ENCODE measurements around the gene FGD3. TPM values are rescaled to one million over a fixed set of nuclear protein-coding genes. Genes with fewer than 3 reads are reported as not detected.

FGD3 gene
- total and polyA plus RNA-seq, 2 of the 8 experiments (the other 6 are each of a cell fraction or from before 2014, with no cell fraction given), result 1.4 to 1.9 TPM

GRCh38 chr9:93060746-93061259 is 113.5 kb downstream of the FGD3 start (continued):
- no peak for TF ChIP-seq SIN3A (conservative IDR thresholded peaks at IDR 0.05 in 1 of 2, IDR thresholded peaks at IDR 0.05 in 1 of 2; ENCODE audit: low read depth in 1 of 2, low read length in 2 of 2)
- TF ChIP-seq PHF8 (conservative IDR thresholded peaks at IDR 0.05; ENCODE audit: low read depth, low read length), result no peak

All from H1 (cell line).